Measurements from ENCODE around the gene MTCL3.

- TF ChIP-seq, protein P1, sequence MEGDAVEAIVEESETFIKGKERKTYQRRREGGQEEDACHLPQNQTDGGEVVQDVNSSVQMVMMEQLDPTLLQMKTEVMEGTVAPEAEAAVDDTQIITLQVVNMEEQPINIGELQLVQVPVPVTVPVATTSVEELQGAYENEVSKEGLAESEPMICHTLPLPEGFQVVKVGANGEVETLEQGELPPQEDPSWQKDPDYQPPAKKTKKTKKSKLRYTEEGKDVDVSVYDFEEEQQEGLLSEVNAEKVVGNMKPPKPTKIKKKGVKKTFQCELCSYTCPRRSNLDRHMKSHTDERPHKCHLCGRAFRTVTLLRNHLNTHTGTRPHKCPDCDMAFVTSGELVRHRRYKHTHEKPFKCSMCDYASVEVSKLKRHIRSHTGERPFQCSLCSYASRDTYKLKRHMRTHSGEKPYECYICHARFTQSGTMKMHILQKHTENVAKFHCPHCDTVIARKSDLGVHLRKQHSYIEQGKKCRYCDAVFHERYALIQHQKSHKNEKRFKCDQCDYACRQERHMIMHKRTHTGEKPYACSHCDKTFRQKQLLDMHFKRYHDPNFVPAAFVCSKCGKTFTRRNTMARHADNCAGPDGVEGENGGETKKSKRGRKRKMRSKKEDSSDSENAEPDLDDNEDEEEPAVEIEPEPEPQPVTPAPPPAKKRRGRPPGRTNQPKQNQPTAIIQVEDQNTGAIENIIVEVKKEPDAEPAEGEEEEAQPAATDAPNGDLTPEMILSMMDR (IDR thresholded peaks at IDR 0.05), result no peak
- no peak for TF ChIP-seq POLR2A (IDR thresholded peaks at IDR 0.05; ENCODE audit: low read length)
These were observed 56.1 kb downstream of the MTCL3 start for GRCh38 chr6:127463056-127463455.
